Activated T-cell treated with anti-CD3 and anti-CD28 coated beads, Interleukin-2, amount 50 U/mL, for 24 hours (primary cell): Measurements from ENCODE around the gene BRSK2.
"Not testable (repeated sequence)": the region's sequence is repeated elsewhere in the genome, so short reads cannot be mapped to it uniquely, and the experiment has no call there.

ENCODE experiments used
- DNase-seq: peaks from one replicate; pipeline ENCODE4 v3.0.0-alpha.2; 2020
- H3K27ac Mint-ChIP-seq: 2 replicates; pipeline ENCODE4 v1.8.0; 2020; ENCODE audit warnings: mild to moderate bottlenecking, mixed read lengths
- H3K27me3 Mint-ChIP-seq: 2 replicates; pipeline ENCODE4 v1.8.0; 2020; ENCODE audit warnings: mixed read lengths
- H3K36me3 Mint-ChIP-seq: 2 replicates; pipeline ENCODE4 v1.8.0; 2020; ENCODE audit warnings: low read depth, mixed read lengths
- H3K4me1 Mint-ChIP-seq: 2 replicates; pipeline ENCODE4 v1.8.0; 2020; ENCODE audit warnings: low read depth, mixed read lengths
- H3K4me3 Mint-ChIP-seq: 2 replicates; pipeline ENCODE4 v1.8.0; 2020; ENCODE audit warnings: mild to moderate bottlenecking, moderate library complexity, mixed read lengths
- H3K9me3 Mint-ChIP-seq: 2 replicates; pipeline ENCODE4 v1.8.0; 2020; ENCODE audit warnings: mixed read lengths

Gene BRSK2

DNA sequence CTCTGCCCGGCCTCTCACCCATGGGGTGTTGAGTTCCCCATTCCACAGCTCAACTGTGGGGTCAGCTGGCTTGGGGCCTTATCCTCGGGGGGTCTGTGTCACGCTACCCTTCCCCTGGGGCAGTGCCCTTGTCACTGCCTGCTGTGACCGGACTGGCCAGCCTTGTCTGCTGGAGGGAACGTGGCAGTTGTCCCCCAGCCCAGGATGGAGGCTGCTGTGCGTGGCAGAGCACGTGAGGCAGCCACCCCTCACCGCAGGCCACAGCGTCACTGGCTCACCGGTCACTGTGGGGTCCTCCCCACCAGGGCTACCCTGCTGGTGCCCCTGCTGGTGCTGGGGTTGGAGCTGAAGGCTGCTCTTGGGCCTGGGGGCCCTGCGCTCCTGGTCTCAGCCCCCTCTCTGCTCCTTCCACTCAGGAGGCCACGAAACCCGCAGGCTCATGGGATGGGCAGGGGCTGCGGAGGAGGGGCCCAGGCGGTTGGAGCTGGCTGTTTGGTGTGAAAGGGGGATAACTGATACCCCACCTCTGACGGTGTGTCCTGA is 13.4 kb downstream of the BRSK2 start:
- no peak overlapping the region for H3K4me3 Mint-ChIP-seq
- peaks cover 6% of the 10 kb centered on the region for H3K27me3 Mint-ChIP-seq
- no peaks in the 10 kb centered on the region for H3K36me3 Mint-ChIP-seq
- DNase-seq = no peak
- H3K4me1 Mint-ChIP-seq = no peaks in the 10 kb centered on the region
- no peaks in the 10 kb centered on the region for H3K9me3 Mint-ChIP-seq
- no peak overlapping the region for H3K27ac Mint-ChIP-seq

DNA sequence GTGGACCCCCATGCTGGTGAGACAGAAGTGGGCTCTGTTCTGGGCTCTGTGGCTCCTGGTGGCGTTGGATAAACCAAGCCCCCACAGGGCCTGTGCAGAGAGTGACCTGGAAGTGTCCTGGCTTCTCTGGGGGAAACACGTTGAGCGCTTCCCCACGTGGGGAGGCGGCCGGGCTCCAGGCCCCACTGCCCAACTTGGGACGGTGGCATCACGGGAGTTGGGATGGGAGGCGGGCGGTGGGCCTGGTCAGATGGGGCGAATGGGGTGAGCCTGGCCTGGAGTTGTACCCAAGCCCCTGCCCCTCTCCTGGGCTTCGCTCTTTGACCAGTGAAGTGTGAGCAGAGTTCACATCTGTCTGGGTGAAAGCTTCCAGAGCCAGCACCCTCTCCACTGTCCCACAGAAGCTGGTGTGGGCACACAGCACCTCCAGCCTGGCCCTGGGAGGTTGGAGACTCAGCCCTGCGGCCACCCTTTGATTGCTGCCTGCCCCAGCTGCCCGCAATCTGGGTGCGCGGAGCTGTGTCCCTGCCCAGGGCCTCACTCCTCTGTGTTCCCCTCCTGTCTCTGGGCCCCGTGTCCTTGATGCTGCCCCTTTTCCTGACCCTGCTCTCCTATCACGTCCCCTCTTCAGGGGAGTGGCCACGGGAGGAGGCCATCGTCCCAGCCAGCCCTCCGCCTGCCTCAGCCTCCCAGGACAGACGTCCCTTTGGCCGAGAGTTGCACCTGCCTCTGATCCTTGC is 14.2 kb downstream of the BRSK2 start:
- no peak overlapping the region for H3K4me3 Mint-ChIP-seq
- no peaks in the 10 kb centered on the region for H3K9me3 Mint-ChIP-seq
- DNase-seq = no peak
- no peaks in the 10 kb centered on the region for H3K4me1 Mint-ChIP-seq
- no peaks in the 10 kb centered on the region for H3K36me3 Mint-ChIP-seq
- H3K27me3 Mint-ChIP-seq = peaks cover 6% of the 10 kb centered on the region
- no peak overlapping the region for H3K27ac Mint-ChIP-seq

DNA sequence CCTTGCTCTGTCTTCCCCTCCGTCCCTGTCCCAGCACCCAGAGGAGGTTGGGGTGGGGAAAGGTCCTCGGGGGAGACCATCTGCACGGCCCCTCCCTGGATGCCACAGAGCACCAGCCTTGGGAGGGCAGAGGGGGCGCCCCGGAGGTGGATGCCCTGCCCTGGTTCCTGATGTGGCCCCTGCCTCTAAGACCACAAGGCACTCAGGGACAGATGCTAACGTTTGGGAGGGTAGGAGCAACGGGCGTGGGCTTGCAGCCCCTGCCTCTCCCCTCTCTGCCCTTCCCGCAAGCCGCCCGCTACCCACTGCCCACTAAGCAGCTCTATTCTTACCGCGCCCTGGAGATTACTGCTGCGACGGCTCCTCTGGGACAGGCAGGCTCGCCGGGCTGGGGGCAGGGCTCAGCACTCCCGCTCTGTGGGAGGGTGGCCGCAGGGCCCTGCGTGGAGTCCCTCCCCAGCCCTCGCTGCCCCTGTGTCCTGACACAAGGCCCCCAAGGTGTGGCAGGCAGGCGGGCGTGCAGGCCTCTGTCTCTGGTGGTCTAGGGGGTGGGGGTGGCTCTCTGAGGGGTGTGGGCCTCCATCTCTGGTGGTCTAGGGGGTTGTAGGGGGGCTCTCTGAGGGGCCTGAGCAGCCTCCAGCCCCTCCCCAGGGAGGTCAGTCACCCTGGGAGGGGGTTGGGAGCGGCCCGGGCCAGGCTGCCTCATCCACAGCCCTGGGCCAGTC is 14.9 kb downstream of the BRSK2 start:
- Mint-ChIP-seq H3K9me3 (no peaks in the 10 kb centered on the region), H3K27me3 (peaks cover 6% of the 10 kb centered on the region), H3K27ac (no peak overlapping the region), H3K4me1 (no peaks in the 10 kb centered on the region), H3K4me3 (no peak overlapping the region), H3K36me3 (no peaks in the 10 kb centered on the region)
- DNase-seq = no peak

DNA sequence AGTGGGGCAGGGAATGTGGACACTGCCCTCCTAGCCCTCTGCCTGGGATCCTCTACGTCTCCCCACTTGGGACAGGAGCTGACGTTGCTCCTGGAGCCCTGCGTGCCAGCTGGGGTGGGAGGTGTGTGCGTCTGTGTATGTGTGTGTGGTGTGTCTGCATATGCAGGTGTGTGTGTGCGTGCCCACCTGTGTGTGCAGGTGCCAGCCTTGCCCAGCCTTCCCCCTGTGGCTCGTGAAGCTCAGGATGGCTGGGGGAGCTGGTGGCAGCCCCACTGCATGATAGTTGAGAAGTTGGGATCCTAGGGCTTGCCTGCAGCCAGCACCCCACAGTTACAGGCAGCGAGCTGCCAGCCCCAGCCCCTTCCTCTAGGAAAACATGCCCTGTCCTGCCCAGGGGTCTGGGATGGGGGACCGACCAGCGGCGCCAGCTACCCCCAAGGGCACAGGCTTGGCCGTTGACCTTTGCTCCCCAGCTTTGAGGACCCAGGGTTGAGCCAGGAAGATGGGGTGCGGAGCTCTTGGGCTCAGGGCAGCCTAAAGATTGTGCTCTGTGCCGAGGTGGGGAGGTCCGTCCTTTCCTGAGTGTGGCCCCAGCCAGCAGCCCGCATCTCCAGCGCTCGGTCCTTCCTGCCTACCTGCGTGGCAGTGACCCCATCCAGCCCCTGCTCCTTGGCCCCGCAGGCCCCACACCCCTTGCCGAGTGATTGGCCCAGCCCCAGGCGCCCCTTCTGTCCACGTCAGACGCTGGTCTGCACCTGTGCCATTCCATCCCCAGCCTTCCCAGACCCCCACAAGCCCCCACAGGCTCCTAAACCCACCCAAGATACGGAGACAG is 15.7 kb downstream of the BRSK2 start:
- Mint-ChIP-seq H3K9me3 (no peaks in the 10 kb centered on the region), H3K36me3 (no peaks in the 10 kb centered on the region)

DNA sequence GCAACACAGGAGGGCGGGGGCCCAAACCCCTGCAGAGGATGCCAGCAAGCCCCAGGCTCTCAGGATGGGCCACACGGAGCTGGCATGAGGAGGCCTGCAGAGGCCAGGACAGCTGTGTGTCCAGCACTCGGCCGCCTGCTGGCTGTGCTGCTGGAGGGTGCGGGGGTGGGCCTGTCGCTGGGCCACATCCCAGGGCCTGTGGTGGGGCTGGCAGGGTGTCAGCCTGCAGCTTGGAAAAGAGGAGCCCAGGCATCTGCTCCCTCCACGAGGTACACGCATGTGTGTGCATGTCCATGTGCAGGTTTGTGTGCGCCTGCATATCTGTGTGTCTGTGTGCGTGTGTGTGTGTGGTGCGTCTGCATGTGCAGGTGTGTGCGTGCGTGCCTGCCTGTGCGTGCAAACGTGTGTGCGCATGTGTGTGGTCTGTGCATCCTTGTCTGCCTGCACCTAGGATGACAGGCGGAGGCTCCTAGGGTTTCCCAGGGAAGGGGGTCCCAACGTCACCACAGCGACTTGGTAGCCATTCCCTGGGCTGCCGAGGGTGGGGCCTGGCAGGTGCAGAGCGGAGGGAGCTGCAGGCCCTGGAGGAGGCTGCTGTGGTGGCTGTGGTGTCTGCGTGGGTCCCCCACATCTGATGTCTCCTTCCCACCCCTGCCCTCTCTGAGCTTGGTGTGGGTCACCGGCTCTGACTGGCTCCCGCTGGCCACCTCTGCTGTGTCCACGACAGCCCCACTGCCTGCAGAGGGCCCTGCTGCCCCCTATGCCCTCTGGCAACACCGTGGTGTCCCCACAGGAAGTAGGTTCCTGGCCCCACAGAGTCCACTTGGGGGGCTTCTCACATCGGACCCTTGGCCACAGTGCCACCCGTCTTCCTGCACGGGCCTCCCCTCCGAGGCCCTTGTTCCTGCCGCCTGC is 17.1 kb downstream of the BRSK2 start:
- no peaks in the 10 kb centered on the region for H3K36me3 Mint-ChIP-seq
- no peaks in the 10 kb centered on the region for H3K9me3 Mint-ChIP-seq
- H3K4me1 Mint-ChIP-seq = no peaks in the 10 kb centered on the region
- DNase-seq = no peak
- no peaks in the 10 kb centered on the region for H3K27me3 Mint-ChIP-seq
- H3K27ac Mint-ChIP-seq = no peak overlapping the region
- H3K4me3 Mint-ChIP-seq = no peak overlapping the region

More for the DNA sequence above, 15.7 kb downstream of the BRSK2 start:
- Mint-ChIP-seq H3K4me1 (no peaks in the 10 kb centered on the region), H3K4me3 (no peak overlapping the region), H3K27me3 (peaks cover 5% of the 10 kb centered on the region), H3K27ac (no peak overlapping the region)
- DNase-seq = no peak

DNA sequence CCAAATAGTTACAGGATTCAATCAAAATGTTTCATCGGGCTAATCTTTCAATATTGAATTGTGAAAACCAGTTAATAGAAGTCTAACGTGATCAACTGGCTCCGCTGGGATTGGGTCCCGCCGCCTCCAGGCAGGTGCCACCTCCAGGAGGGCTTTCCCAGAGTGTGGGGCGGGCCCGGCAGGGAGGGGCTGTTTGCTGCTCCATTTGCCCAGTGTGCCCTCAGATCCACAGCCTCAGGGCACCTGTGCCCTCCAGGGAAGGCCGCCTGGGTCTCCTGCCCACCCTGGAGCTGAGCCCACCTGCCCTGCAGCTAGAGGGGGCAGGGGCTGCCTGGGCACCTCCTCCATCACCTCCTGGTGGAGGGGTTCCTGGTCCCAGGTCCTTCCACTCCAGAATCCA is 17.9 kb downstream of the BRSK2 start:
- Mint-ChIP-seq H3K27me3 (no peaks in the 10 kb centered on the region), H3K36me3 (no peaks in the 10 kb centered on the region), H3K4me1 (no peaks in the 10 kb centered on the region), H3K4me3 (no peak overlapping the region), H3K27ac (no peak overlapping the region), H3K9me3 (no peaks in the 10 kb centered on the region)
- DNase-seq = no peak

DNA sequence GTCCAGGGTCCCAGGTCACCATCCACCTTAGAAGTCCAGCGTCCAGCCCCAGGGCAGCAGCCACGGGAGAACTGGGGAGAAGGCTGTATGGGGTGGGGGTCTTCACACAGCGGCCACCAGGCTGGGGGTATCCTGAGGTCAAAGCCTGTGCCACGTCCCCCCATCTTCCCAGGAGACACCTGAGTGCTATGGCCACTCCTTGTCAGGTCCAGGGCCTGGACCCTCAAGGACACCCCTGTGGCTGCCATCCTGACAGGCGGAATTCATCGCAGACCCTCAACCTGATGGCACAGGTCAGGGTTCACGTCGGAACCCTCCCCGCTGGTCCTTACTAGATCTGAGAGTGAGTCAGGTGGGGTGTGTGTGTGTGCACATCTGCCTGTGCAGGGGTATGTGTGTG is 18.6 kb downstream of the BRSK2 start:
- Mint-ChIP-seq H3K27ac (no peak overlapping the region), H3K9me3 (no peaks in the 10 kb centered on the region), H3K4me1 (no peaks in the 10 kb centered on the region), H3K4me3 (no peak overlapping the region), H3K36me3 (no peaks in the 10 kb centered on the region), H3K27me3 (no peaks in the 10 kb centered on the region)
- no peak for DNase-seq

DNA sequence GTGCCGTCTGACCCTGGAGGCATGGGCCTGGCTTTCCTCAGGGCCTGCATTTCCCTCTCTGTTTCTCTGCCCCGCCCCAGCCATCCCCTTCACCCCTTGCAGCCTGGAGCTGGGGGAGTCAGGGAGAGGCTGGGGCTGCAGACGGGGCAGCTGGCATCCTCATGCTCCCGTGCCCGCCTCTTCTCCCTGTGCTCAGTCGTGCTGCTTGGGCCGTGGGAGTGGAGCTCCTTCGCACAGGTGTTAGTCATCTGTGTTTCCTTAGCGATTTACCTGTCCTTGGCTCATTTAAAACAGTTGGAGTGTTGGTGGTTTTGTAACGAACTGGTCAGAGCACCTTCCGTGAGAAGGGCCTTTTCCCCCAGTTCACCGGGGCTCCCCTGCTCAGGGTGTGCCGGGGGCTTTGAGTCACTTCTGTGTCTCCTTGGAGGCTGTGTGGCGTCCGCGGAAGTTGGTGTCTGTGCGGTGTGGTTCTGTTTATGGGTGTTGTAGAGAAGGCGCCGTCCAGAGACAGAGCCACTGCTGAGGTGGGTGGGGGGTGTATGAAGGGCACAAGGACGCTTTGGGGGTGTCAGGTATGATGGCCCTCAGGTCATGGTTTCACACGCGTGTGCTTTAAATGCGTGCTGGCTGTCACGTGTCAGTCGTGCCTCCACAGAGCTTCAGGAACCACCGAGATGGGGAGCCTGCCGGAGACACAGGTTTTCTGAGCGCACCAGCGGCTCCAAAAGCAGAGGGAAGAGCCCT is 19.5 kb downstream of the BRSK2 start:
- no peak overlapping the region for H3K27ac Mint-ChIP-seq
- no peaks in the 10 kb centered on the region for H3K27me3 Mint-ChIP-seq
- no peak overlapping the region for H3K4me3 Mint-ChIP-seq
- DNase-seq = no peak
- no peaks in the 10 kb centered on the region for H3K9me3 Mint-ChIP-seq
- no peaks in the 10 kb centered on the region for H3K36me3 Mint-ChIP-seq
- H3K4me1 Mint-ChIP-seq = no peaks in the 10 kb centered on the region

DNA sequence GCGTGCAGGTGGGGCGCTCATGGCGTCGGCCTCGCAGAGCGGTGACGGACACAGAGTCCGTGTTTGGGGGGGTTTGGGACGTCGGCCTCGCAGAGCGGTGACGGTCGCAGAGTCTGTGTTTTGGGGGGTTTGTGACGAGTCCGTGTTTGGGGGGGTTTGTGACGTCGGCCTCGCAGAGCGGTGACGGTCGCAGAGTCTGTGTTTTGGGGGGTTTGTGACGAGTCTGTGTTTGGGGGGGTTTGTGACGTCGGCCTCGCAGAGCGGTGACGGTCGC is 20.1 kb downstream of the BRSK2 start:
- not testable (repeated sequence) for H3K27me3 Mint-ChIP-seq, H3K9me3 Mint-ChIP-seq, H3K4me1 Mint-ChIP-seq, H3K36me3 Mint-ChIP-seq, DNase-seq, H3K27ac Mint-ChIP-seq, H3K4me3 Mint-ChIP-seq

DNA sequence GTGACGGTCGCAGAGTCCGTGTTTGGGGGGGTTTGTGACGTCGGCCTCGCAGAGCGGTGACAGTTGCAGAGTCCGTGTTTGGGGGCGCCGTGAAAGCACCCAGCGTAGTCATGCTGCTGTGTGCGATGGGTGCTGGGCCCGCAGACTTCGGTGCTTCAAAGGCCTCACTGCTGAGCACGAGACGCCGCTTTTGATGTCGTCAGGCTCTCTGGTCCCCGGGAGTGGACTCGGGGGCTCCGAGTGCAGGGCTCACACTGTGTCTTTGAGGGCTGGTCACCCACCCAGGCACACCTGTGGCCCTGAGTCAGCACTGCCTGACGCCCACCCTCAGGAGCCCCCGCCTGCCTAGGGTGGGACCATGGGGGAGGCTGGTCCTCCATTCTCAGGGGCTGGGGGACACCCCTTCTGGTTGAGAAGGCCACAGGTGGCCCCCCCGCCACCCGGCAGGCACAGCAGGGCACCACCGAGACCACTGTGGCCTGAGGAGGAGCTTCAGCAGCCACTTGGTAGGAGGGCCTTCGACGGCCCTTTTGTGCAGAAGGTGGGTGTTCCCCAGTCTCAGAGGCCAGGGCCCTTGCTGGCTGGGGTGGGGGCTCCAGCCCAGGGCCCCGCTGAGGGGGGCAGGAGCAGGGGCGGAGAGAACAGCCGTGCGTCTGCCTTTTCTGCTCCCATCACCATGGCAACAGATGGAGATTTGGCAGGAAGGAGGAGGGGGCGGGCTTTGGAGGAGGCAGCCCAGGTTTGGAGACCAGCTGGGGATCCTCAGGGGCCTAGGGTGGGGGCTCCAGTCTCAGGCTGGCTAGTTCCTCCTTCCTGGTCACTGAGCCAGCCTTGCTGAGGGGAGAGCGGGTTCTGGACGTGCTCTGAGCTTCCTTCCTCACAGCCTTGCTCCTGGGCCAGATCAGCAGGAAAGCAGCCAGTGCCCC is 20.9 kb downstream of the BRSK2 start:
- no peak for DNase-seq
- Mint-ChIP-seq H3K36me3 (no peaks in the 10 kb centered on the region), H3K4me3 (no peak overlapping the region), H3K9me3 (no peaks in the 10 kb centered on the region), H3K4me1 (no peaks in the 10 kb centered on the region), H3K27me3 (no peaks in the 10 kb centered on the region), H3K27ac (no peak overlapping the region)

DNA sequence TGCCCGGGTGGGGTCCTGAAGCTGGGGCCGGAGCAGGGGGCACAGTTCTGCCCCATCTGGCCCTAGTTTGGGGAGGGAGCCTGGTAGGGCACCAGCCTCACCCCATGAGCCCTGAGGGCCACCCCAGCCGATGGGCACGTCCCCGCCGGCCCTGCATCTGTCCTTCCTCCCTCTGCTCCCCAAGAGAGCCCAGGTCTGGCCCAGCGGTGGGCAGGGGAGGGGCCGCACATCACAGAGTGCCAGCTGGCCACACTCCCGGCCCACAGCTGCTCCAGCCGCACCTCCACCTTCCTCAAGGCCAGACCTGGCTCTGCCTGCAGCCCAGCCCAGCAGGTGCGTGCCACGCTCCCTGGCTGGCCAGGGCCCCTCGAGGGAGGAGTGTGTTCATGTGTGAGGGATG is 21.6 kb downstream of the BRSK2 start:
- Mint-ChIP-seq H3K9me3 (no peaks in the 10 kb centered on the region), H3K4me1 (no peaks in the 10 kb centered on the region), H3K36me3 (no peaks in the 10 kb centered on the region), H3K27me3 (no peaks in the 10 kb centered on the region), H3K4me3 (no peak overlapping the region), H3K27ac (no peak overlapping the region)
- DNase-seq = no peak

DNA sequence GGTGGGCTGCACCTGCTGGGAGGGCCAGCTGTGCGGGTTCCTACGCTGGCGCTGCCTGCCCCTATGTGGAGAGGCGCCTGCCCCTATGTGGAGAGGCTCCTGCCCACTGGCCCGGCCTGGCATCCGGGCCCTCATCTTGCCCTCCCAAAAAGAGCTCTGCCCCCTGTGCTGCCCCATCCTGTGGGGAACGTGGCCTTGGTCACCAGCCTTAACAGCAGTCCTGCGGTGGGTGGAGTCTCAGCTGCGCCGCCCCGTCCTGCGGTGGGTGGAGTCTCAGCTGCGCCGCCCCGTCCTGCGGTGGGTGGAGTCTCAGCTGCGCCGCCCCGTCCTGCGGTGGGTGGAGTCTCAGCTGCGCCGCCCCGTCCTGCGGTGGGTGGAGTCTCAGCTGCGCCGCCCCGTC is 22.0 kb downstream of the BRSK2 start:
- H3K9me3 Mint-ChIP-seq, H3K27ac Mint-ChIP-seq, H3K27me3 Mint-ChIP-seq, H3K4me3 Mint-ChIP-seq, H3K36me3 Mint-ChIP-seq, H3K4me1 Mint-ChIP-seq, DNase-seq: not testable (repeated sequence)
